TTC549 (cell line): ENCODE results near the gene DYNLT2B.
"Not testable (repeated sequence)": the region's sequence is repeated elsewhere in the genome, so short reads cannot be mapped to it uniquely, and the experiment has no call there.

Source experiments
- FAIRE-seq: peaks from 2 replicates; lab custom pipeline; 2012; peaks lifted over from hg19 to GRCh38; lab: Jason Lieb, UNC

Gene DYNLT2B

DNA sequence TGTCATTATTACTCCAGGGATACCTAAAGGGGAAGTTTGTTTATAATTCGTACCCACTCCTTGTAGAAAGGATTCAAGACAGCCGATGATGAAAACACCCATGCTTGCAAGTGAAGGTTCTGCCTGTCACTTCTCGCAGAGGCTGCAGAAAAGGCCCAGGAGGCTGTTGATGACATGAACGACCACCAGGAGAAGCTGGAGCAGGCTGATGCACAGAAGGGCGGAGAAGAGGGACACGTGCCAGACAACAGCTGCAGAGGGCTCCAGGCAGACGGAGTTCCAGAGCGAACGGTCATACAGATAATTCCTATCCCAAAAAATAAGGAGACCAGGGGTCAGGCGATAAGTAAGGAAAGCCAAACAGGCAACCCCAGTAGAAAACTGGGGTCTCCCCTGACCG, 5.7 kb upstream of the DYNLT2B start:
- no peak for FAIRE-seq

DNA sequence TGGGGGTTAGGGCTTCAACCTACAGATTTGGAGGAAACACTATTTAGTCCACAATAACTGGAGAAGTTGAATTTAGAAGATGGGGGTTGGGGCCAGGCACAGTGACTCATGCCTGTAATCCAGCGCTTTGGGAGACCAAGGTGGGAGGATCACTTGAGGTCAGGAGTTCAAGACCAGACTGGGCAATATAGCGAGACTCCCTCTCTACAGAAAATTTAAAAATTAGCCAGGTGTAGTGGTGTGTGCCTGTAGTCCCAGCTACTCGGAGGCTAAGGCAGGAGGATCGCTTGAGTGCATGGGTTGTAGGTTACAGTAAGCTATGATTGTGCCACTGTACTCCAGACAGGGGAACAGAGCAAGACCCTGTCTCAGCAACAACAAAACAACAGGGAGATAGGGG, 5.0 kb upstream of the DYNLT2B start:
- no peak for FAIRE-seq

DNA sequence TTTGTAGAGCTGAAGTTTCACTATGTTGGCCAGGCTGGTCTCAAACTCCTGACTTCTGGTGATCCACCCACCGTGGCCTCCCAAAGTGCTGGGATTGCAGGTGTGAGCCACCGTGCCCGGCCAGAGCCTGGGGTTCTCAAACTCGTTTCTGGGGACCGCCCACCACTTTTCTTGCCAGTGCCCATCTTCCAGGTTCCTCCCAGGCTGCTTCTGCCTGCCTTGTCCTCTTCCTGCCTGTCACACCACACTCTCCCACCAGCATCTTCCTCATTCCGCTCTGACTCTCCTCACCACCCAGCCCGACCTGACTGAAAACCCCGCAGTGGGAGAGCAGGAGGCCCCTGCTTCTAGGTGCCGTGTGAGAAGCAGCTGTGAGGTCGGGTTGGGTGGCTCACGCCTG, 3.1 kb upstream of the DYNLT2B start:
- FAIRE-seq = no peak

DNA sequence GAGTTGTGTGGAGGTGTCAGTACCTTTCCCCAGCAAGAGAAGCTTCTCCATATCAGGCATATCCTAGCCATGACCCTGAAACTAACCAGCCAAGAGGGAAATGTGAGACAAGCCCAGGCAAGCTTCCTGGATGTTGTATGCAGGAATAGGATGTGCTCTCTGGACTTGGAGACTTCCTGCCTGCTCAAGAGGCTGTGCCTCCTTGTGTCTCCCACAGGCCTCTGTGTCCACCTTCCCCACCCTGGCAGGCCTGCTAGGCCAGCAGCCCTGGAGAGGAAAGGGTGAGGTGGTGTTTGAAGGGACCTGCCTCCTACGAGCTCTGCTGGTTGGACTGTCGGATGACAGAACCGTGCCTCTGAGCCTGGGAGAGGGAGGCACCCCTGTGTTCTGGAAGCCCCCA, 2.1 kb upstream of the DYNLT2B start:
- no peak for FAIRE-seq

DNA sequence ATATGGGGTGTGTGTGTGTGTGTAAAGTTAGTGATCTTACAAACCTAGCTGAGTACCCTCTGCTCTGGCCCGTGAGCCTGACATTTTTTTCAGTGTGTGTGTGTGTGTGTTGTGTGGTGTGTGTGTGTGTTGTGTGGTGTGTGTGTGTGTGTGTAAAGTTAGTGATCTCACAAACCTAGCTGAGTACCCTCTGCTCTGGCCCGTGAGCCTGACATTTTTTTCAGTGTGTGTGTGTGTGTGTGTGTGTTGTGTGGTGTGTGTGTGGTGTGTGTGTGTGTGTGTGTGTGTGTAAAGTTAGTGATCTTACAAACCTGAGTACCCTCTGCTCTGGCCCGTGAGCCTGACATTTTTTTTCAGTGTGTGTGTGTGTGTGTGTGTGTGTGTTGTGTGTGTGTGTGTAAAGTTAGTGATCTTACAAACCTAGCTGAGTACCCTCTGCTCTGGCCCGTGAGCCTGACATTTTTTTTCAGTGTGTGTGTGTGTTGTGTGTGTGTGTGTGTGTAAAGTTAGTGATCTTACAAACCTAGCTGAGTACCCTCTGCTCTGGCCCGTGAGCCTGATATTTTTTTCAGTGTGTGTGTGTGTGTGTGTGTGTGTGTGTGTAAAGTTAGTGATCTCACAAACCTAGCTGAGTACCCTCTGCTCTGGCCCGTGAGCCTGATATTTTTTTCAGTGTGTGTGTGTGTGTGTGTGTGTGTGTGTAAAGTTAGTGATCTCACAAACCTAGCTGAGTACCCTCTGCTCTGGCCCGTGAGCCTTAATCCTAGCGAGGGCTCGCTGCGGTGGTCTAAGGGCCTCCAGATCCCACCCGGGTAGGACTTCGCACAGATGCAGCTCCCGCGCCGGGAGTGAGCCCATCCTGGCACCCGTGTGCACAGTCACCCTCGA, 997 bp downstream of the DYNLT2B start:
- not testable (repeated sequence) for FAIRE-seq

DNA sequence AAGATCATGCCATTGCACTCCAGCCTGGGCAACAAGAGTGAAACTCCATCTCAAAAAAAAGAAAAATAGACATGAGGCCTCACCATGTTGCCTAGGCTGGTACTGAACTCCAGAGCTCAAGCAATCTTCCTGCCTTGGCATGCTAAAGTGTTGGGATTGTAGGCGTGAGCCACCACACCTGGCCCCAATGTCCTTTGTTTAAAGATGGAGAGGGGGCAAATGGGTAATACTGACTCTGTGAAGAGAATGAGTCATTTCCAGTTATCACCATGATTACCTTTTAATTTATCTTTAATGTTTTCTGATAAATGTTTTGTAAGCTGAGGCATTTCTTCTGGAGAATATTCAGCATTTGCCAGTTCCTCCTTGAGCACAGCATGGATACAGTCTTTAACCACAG, 2.2 kb downstream of the DYNLT2B start:
- no peak for FAIRE-seq

DNA sequence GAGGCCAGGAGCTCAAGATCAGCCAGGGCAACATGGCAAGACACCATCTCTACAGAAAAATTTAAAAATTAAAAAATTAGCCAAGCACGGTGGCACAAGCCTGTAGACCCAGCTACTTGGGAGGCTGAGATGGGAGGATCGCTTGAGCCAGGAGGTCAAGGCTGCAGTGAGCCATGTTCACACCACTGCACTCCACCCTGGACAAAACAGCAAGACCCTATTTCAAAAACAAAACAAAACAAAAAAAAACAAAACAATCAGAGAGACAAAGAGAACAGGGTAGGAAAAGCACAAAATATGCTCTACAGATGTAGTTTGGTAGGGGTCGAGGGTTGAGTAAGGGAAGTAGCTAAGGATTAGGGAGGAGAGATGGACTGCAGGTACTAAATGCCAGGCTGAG, 3.4 kb downstream of the DYNLT2B start:
- FAIRE-seq = no peak

DNA sequence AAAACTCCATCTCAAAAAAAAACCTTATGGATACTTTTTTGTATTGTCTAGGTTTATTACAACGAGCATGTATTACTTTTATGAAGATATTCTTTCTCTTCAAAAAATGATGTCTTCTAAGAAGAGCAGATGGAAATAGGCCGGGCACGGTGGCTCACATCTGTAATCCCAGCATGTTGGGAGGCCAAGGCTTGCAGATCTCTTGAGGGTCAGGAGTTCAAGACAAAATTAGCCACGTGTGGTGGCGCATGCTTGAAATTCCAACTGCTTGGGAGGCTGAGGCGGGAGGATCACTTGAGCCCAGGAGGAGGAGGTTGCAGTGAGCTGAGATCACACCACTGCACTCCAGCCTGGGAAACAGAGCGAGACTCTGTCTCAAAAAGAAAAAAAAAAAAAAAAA, 4.0 kb downstream of the DYNLT2B start:
- FAIRE-seq = not testable (repeated sequence)

DNA sequence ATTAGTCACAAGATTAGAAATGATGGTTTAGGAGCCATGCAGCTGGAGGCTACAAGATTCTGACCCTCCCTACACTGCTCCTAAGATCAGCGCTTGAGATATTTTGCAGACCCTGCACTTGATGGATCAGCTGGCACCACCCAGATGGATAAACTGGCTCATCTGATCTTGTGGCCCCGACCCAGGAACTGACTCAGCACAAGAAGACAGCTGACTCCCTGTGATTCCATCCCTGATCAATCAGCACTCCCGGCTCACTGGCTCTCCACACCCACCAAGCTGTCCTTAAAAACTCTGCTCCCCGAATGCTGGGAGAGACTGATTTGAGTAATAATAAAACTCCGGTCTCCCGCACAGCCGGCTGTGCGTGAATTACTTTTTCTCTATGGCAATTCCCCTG, 15.1 kb downstream of the DYNLT2B start:
- not testable (repeated sequence) for FAIRE-seq

DNA sequence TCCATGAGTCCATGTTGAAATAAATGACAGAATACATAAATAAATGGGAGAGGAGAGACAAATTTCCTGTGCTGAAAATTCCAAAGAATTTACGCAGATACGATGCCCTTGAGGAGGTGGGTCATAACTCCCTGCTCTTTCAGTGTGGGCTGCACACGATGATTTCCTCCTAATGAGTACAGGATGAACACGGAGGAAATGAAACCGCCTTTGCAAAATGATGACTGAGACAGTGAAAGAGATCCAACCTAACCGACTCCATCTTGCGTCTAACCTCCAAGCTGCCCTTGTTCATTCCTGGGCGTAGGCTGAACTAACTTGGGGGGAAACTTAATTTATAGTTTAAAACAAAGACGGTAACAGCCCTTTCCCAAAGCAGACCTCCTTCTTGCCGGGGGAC, 15.5 kb downstream of the DYNLT2B start:
- FAIRE-seq = not testable (repeated sequence)

DNA sequence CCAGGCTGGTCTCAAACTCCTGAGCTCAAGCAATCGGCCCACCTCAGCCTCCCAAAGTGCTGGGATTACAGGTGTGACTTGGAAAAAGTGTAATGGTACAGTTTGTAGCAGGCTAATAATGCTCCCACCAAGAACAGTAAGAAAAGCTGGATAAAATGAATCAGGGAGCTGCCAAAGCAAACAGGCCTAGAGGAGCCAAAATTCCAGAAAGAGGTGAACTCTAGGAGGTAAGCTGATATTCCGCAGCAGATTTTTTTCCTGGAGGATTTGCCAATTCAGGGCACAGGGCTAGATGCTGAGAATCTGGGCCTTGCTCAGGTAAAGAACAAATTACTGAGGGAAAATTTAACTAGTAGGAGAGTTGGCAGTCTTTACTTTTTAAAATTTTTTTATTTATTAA, 19.5 kb downstream of the DYNLT2B start:
- no peak for FAIRE-seq

DNA sequence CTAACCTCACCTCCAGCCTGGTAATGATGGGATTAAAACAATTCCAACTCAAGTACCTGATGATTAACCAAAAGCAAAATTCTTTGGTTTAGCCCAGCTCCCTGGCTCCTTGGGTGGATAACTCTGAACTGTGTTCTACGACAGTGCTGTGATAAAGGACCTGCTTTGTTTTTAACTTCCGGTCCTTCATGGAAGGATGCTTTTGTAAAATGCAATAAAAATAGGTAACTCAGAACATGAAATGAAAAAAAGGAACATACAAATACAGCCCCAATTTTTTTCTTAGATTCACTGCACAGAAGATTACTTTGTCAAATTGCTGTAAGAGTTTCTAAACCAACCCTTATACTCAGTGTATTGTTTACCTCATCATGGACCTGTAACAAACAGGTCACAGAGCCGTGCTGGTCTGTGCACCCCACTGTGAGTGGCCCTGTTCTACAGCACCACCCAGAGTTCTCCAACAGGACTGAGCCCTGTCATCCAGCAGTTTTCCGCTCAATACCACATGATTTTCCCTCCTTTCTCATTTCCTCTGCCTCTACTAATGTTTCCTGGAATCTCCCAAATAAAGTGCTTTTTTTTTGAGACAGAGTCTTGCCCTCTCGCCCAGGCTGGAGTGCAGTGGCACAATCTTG, 25.6 kb downstream of the DYNLT2B start:
- no peak for FAIRE-seq

DNA sequence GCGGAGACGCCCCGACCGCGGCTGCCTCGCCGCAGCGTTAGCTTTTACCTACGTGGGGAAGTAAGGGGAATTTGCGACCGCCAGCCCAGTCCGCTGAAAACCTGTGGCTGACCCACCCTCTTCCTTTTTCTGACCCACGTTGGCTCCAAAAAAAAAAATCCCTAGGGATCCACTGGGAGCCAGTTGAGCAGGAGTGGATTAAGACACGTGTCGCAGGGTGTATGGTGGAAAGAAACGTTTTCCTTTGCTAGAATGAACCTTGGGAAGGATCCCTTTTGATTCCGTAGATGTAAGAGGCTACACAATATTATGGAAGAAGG, 29.9 kb downstream of the DYNLT2B start:
- FAIRE-seq = no peak

DNA sequence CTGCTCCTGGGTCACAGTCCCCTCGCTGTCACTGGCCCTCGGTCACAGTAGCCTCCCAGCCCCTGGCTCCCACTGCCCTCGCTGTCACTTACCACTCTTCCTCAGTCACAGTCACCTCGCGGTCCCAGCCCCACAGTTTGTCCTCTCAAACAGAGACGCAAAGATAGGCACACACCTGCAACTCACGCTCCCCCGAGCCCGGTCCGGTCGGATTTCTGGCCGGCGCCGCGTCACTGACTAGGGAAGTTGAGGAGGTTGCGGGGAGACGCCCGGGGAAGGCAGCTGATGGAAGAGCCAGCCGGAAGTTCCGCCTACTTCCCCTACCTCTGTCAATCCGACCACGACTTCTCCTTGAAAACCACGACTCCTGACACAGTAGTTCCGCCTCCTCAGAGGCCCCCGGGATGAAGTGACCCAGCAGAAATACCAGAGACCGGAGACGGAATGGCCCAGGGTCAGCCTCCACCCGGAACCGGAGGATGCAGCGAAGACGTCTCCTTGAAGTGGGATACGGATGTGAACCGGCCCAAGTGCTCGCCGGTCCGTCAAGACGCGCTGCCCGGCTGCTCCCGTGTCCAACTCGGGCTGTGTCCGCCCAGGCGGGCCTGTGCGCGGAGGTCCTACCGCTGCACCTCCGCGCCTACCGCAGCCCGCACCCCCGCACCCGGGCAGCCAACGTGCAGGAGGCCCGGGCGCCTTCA, 30.4 kb downstream of the DYNLT2B start, which contains the start of gene PCYT1A:
Gene PCYT1A, minus strand, starts transcription at position 287 of the 701 bp plus-strand sequence. CDS start 17,195 bp downstream, outside the sequence.
- no peak for FAIRE-seq

DNA sequence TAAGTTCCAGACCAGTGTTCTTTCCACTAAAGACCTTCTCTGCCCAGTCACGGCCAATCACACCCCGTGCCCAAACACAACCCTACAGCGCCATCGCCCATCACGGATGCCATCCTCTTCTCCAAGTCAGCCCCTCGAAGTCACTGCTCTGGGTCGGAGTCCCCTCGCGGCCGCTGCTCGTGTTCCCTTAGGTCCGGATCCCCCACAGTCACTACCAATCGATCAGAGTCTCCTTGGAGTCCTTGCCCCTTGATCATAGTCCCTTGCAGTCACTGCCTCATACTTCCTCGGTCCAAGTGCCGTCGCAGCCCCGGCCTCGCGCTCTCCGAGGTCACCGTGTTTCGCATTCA, 31.0 kb downstream of the DYNLT2B start:
- no peak for FAIRE-seq

DNA sequence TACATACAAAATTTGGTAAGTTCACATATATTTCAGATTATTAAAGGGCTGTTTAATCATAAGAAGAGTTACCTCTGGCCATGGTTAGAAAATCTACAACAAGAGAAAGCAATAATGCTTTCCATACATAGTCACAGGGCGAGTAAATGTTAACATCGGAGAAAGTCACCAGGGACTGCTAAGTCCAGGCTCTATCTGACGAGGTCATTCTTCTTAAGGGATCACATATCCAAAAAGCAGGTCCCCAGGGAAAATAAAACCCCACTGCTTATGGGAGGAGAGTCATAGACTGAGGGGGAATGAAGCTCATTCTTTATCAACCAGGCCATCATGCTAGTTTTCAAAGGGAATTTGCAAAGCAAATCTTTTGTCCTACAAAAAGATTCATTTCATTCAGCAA, 33.6 kb downstream of the DYNLT2B start:
- FAIRE-seq = no peak

DNA sequence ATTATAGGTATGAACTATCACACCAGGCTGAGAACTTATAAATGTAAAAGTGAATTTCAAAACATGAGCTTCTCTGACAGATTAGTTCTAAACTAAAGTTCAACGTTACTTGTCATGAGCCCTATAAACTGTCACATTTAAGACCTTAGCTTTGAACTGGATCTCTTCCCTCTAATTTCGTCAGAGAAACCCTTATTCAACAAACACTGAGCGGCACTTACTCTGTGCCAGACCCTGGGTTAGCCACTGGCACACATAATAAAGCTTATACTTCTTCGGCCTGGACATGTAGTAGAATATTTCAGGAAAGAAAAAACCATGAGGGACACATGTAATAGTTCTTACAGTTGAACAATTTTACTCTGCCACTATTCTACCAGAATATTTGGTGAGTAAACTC, 36.1 kb downstream of the DYNLT2B start:
- FAIRE-seq = no peak

DNA sequence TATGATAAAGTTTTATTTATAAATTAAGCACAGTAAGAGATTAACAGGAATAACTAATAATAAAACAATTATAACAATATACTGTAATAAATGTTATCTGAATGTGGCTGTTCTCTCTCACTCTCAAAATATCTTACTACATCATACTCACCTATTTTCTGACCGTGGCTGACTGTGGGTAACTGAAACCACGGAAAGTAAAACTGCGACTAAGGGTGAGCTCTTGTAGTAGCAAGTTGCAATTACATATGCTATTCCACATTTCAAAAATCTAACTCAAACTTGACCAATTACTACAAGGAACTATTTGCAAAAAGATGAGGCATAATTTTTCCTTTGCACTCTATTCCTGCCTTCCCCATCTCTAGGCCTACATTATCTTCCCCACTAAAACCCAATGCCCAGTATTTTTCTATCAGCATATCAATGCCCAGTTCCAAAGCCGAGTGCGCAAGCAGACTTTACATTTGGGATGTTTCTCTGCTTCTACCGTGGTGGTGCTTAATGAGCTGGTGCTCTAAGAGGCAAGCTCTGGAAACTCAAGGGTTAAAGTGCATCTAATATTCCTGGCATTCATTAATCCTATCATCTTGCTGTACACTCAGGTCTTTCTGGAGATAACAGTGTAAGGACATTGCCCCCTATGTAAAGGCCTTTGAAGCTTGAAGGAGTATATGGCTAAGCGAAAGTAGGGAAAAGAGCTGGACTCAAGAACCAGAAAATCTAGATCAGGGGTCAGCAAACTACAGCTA, 37.2 kb downstream of the DYNLT2B start:
- no peak for FAIRE-seq

DNA sequence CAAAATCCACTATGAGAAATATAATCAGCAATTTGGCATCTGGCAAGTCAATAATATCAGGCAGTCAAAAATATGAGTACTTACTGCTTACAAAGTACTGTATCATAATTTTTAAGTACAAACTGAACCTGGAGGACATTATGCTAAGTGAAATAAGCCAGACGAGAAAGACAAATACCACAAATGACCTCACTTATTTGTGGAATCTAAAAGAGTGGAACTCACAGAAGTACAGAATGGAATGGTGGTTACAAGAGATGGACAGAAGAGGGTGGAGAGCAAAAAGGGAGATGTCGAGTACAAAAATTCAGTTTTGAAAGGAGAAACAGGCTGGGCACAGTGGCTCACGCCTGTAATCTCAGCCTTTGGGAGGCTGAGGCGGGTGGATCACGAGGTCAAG, 42.9 kb downstream of the DYNLT2B start:
- FAIRE-seq = no peak

DNA sequence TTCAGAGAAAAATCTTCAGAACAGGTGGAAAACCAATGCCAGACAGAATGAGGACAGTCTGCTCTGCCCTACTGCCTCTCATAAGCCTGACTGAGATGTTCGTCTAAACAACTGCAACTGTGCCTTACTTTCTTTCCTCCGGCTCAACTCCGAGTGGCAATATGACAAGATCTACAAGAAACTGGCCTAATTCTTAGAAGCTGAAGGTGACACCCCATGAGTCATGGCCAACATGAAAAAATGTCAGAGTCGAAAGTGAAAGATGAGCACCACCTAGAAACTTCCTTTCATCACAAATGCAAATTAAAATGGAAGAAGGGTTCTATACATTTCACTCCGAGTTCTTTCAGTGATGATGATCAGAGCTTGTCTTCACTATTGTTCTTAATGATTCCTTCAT, 43.5 kb downstream of the DYNLT2B start:
- FAIRE-seq = no peak

DNA sequence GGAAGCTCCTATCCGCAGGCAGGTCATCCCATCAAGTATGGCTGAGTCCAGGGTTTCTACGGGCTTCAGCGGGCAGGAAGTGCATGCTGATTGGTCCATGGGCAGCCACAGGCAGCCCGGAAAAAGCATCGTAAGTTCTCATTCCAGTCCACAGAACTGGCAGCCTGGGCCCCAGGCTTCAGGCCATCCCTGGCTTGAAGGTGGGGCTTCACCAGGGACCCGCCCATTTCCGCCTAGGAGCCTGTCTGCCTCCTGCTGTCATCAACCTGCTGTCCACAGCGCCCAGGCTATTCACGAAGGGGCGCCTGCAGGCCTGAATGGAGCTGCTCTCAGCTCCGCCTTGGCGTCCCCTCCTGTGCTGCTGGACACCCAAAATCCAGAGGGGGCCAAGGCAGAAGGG, 44.4 kb downstream of the DYNLT2B start:
- no peak for FAIRE-seq

DNA sequence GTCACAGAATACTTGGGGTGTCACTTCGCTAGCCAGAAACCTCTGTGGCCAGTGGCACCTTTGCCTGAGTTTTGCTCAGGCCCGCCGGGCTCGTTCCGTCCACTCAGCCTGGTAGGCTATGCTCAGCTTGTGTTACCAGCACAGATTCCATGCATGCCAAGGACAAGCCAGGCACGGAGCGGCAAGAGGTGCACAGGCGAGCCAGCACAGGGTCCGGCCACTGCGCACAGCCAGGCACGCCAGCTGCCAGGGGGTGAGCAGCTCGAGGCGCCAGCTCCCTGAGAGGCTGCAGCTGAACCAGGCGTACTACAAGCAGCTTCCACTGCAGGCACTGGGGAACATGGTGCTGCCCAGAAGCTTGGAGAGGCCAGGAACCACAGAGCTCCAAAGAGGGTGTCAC, 45.2 kb downstream of the DYNLT2B start:
- FAIRE-seq = no peak

DNA sequence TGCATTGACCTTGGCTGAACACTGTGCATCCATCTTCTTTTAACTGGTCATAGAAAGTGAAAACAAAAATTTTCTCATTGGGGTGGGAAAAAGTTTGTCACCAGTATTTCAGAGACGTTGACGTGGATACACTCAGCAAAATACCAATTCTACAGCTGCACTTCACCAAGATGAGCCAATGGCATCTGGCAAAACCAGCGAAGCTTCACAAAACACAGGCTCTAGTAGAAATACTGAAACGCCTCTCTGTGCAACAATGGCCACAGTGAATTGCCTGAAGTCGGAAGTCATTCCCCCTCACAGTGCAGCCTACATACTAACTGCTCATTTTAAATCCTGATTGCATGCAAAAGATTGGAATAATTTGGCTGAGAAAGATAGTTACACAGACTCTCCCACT, 47.5 kb downstream of the DYNLT2B start:
- FAIRE-seq = no peak
